Measurements from ENCODE around the gene NCS1.

NCS1 gene

GRCh38 chr9:130172161-130172857 is at the start of gene NCS1:
Gene NCS1 (plus strand): TSS chr9:130172404. CDS start chr9:130172664, 260 bp downstream.
- peak in 1 of 2 donors; percentile 25 for DNase-seq (ENCODE audit: low read depth in 2 of 2)

DNA sequence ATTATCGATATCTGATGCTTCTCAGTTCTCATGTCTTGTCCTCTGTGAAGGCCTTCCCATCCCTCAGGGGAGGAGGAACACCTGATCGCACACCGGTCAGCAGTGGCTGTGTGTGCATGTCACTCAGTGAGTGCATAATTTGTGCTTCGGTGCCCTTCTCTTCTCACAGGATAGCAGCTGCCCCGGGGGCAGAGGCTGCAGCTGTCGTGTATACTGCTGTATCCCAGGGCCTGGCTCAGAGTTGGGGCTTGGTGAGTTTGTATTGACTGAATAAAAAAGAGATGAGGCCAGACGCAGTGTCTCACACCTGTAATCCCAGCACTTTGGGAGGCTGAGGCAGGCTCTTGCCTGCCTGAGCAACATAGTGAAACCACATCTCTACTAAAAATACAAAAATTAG is 49.7 kb upstream of the NCS1 start:
- DNase-seq (ENCODE audit: low read depth in 2 of 2): no peak

- no peak for DNase-seq (ENCODE audit: low read depth in 2 of 2)
Measured at GRCh38 chr9:130124085-130124860, 47.9 kb upstream of the NCS1 start.

DNA sequence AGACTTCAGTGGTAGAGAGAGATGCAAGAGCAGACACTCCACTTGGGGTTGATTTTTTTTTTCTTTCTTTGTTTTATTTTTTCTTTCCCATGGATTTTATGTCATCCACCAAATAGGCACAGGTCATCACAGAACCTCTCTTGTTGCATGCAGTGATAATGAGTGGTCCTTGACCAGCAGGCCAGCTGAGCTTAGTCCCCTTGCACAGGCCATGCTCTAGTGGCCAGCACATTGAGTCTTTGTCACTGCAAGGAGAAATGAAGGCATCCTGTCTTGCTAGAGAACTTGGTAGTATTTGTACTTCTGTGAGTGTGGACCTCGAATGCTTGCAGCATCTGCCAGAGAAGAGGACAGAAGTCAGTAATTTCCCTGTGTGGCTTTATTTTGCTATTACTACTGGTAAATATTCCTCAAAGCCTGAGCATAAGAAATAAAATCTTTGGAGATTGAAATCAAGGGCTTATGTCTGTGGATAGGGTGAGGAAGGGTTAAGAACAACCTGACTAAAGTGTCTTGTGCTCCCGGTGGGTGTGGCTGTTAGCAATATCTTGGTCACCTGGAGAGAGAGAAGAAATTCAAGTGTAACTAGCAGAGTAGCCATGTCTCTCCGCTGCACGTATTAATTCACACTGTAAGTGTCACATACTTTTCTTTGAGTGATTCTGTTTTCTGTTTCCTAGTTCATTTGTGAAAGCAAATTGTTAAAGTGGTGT is 45.3 kb upstream of the NCS1 start:
- no peak for DNase-seq (ENCODE audit: low read depth in 2 of 2)

DNA sequence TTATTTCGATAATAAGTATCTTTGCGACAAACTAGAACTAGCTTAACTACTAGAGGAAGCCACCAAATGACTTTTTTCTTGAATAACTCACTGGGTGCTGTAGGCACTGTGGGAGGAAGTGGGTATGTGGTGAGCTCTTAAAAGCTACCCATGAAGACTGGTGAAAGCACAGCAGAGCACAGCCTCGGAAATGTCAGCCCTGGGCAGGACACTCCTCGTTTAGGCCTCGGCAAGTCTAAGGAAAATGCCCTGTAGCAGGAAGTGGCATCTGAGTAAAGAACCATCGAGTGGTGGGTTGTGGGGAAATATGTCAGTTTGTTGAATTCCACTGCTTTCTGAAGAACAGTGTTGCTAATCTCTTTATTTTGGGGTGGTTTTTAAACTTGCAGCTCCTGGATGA is 44.0 kb upstream of the NCS1 start:
- peak; percentile 26 to 50 for DNase-seq (ENCODE audit: low read depth in 2 of 2)

DNA sequence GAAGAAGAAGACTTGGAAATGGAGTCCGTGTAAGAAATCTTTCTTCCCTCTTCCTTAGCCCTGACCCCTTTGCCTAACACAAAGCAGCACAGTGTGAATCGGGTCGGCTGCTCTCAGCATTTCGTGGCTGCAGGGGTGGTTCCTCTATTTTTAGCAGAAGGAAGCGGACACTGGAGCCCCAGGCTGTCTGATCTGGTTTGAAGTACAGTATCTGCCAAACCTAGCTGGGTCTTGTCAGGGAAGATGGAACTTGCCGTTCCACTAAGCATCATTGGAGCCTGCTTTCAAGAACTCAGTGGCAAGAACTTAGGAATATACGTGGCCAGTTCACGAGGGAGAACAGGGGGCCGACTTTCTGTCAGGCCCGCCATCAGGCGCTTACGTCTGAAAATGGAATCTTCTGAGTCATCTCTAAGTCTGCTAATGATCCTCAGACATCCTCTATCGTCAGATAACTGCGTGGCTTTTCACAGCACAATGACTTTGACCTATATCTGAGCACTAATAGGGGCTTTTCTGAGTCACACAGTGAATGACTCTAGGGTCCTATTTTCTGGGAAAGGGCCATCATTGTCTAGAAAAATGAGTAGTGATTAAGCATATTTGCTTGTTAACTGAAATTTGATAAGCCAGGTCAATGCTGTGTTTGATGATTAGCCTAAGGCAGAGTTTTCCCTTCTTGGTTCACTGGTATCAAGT is 43.3 kb upstream of the NCS1 start:
- peak in 1 of 2 donors; percentile 22 for DNase-seq (ENCODE audit: low read depth in 2 of 2)

GRCh38 chr9:130129432-130130061 is 42.7 kb upstream of the NCS1 start:
- DNase-seq (ENCODE audit: low read depth in 2 of 2): no peak

GRCh38 chr9:130132746-130133145 is 39.5 kb upstream of the NCS1 start:
- DNase-seq (ENCODE audit: low read depth in 2 of 2): no peak

GRCh38 chr9:130137081-130137640 is 35.0 kb upstream of the NCS1 start:
- no peak for DNase-seq (ENCODE audit: low read depth in 2 of 2)

DNA sequence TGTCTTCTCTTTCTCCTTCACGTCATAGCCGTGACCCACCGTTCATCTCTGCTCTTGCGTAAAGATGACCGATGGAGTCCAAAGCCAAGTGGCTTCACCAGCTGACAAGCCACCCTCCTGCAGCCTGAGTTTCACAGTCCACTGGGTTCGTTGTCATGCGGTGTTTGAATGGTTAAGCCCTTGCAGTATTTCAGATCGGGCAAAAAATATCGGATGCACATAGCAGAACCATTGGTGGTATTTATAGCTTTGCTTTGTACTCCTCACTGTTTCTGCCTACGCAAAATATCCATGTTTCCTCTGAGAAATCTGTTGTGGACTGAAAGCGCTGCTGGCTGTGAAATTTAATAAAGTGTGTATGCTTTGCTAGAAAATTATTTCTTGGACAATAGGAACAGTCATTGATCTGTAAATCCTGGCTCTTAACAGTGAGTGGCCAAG is 34.5 kb upstream of the NCS1 start:
- DNase-seq (ENCODE audit: low read depth in 2 of 2): no peak

DNA sequence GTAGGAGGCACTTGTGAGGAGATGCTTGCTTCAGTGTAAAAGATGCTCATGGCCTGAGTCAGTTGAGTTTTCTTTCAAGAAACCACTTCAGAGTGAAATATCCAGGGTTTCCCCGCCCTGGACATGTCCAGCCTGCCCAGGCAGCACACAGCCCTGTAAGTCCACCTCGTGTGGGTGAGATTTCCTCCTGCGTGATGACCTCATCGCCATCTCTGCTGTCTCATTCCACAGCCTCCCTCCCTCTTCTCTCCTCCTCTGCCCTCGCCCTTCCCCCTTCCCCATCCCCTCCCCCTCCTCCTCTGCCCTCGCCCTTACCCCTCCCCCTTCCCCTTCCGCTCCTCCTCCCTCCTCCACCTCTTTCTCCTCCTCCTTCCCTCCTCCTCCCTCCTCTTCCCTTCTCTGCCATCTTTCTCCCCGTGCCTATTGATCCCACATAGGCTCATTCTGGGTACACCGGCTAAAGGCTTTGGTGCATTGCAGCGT is 34.0 kb upstream of the NCS1 start:
- DNase-seq (ENCODE audit: low read depth in 2 of 2): no peak

DNA sequence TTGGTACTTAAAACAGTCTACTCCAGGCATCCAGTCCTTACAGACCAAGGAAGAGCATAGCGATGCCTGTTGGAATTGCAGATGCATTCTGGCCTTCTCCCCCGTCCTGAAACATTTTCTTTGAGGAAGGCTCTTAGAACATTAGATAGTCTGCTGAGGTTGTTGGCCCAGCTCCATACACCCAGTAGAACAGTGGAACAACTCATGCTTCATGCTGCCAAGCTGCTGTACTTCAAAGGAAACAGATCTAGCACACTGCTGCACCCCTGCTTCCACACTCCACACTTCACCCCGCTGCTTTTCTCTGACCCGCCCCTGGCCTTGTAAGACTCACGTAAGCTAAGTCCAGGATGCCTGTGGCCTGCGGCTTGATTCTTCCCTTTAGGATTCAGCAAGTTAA is 33.4 kb upstream of the NCS1 start:
- DNase-seq (ENCODE audit: low read depth in 2 of 2): no peak

DNA sequence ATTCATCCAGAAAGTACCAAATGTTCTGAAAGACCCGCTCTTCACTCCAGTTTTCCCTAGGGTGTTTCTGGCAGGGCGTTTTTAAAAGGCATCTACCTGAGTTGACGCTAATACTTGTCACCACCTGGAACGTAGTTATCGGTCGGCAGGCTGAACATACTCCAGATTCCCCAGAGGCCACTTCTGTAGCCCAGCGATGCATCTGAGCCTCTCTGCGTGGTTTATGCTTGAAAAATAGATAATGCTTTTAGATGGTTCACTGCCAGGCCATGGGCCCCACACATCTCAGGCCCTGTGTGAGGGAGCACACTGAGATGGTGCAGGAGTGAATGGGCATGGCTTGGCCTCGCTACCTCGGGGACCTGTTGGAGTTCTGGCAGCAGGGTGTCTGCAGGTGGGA is 33.0 kb upstream of the NCS1 start:
- no peak for DNase-seq (ENCODE audit: low read depth in 2 of 2)

DNA sequence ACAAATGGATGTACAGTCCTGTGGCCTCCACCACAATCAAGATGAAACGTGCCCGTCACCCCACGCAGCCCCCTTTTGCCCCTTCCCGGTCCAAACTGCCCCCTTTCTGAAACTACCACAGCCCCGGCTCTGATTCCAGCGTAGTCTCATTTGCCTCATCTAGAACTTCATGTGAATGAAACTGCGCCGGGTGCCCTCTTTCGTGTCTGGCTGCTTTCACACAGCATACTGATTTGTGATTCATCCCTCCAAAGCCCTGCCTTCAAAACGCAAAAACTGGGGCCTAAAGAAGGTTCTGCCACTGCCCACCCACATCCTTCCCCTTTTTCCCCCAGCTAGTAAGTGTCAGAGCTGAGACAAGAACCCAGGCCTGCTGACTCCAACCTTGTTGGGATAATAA is 31.5 kb upstream of the NCS1 start:
- DNase-seq (ENCODE audit: low read depth in 2 of 2): no peak

DNA sequence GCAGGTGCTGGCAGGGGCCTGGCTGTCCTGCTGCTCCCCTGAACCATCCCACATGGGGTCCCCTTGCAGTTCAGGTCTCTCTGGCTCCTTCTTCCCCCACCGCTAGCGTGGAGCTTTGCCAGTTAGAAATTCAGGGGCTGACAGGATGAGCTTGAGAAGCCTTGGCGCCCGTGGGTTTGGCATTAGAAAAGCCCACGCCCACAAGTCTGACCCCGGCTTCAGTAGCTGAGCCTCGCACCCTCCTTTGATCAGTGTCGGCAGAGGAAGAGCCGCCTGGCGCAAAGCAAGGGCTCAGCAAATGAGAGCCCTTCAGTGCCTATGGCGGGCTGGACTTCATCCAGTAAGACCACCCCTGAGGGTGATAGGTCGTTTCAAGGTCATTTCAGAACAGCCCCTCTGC is 30.1 kb upstream of the NCS1 start:
- DNase-seq (ENCODE audit: low read depth in 2 of 2): no peak

- no peak for DNase-seq (ENCODE audit: low read depth in 2 of 2)
Measured at GRCh38 chr9:130142641-130143040, 29.6 kb upstream of the NCS1 start.

- DNase-seq (ENCODE audit: low read depth in 2 of 2): no peak
Measured at GRCh38 chr9:130143279-130143893, 28.8 kb upstream of the NCS1 start.

GRCh38 chr9:130143958-130144366 is 28.2 kb upstream of the NCS1 start:
- DNase-seq (ENCODE audit: low read depth in 2 of 2): no peak

DNA sequence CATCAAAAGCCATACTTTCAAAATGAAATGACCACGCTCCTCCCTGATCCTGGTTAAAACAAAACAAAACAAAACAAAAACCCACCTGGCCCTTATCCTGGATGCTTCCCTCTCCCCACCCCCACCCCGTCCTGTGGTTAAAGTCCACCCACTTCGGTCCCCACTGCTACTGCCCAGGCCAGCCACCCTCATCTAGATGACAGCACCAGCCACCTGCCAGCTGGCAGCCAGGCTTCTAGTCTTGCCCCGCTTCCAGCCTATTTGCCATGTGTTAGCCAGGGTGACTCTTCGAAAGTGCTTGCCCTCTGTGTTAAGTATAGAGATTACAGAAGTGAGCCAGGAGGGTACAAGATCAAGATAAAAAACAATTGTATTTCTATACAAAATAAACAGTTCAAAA is 27.5 kb upstream of the NCS1 start:
- DNase-seq (ENCODE audit: low read depth in 2 of 2): no peak

DNA sequence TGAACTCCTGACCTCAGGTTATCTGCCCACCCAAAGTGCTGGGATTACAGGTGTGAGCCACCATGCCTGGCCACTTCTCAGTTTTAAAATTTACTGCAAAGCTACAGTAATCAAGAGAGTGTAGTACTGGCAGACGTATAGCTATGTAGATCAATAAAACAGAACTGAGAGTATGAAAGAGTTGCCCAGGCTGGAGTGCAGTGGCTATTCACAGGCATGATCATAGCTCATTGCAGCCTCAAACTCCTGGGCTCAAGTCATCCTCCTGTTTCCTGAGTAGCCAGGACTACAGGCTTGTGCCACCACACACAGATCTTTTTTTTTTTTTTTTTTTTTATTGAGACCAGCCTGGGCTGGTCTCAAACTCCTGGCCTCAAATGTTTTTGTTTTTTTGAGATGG is 26.5 kb upstream of the NCS1 start:
- no peak for DNase-seq (ENCODE audit: low read depth in 2 of 2)

DNA sequence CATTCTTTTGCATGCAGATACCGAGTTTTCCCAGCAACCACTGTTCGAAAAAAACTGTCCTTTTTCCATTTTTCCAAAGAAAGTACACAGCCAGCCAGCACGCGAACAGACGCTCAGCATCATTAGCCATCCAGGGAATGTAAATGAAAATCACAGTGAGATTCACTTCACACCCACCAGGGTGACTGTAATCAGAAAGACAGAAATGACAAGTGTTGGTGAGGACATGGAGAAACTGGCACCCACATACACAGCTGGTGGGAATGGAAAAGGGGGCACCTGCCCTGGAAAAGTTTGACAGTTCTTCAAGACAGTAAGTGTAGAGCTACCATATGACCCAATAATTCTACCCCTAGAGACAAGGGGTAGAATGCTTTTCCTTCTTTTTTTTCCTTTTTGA is 25.0 kb upstream of the NCS1 start:
- DNase-seq (ENCODE audit: low read depth in 2 of 2): no peak

Data from stimulated activated CD4-positive, alpha-beta T cell treated with anti-CD3 and anti-CD28 coated beads, Interleukin-1b, Interleukin-23, amount 100 ng/mL, for 1 hour (primary cell).